Measurements from ENCODE around the gene CAPN1.
"Not testable (repeated sequence)": the region's sequence is repeated elsewhere in the genome, so short reads cannot be mapped to it uniquely, and the experiment has no call there.

Gene CAPN1

DNA sequence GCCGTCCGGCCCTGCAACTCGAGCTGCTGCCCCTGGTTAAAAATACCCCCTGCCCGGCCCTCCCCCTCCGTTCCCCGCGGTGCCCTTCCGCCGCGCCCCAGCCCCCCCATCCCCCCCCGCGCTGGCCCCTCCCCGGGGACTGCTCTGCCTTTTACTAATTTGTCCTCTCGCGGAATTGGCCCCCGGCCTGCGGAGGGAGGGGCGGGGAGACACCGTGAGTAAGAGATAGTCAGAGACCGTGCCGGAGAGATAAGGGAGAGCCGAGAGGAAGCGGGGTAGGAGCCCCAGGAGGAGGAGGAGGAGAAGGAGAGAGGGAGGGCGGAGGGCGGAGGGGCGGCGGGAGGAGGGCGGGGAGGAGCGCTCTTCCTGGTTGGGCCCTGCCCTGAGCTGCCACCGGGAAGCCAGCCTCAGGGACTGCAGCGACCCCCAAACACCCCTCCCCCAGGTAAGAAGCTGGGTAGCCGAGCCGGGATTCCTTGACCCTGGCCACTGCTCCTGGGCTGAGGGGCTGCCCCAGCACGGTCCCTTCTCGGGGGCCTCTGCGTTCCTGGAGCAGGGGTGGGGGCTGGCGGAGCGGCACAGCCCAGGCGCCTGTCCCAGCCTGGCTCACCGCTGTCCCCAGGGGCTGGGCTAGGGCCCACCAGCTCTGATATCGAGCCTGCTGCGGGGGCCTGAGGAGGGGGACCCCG lies at the start of gene CAPN1:
CAPN1 (plus strand) TSS at position 360 of the 689 bp plus-strand sequence. CDS start 774 bp downstream, outside the sequence.
- DNase-seq, result peak; percentile 71

DNA sequence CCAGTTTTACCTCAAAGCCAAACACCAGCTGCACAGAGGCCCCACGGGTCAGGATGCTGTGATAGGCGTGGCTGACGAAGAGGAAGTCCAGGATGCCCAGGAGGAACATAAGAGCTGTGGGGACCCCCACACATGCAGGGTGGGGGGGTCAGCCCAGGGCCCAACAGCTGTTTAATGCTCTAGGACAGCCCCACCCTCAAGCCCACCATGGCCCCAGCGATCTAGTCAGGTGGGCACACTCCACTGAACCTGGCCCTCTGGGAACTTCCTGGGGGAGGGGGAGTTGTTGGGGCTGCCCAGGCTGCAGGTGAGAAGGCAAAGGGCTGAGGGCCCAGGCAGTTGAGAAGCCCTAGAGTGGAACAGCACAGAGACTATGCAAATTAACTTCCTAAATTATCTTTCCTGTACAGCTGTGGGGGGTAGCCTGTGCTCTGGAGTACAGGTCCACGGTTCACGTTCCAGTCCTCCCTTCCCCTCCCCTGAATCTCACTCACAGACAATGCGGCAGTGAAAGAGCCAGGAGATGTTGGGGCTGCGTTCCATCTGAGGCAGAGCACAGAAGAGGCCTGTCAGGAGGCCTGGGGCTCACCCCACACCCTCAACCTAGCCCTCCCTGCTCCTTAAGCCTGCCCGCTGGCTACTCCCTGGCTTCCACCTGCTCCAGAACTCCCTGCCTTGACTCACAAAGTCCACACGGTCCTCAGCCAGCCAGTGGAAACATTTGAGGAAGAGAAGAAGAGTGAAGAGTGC lies 49.3 kb upstream of the CAPN1 start:
- no peak for DNase-seq

DNA sequence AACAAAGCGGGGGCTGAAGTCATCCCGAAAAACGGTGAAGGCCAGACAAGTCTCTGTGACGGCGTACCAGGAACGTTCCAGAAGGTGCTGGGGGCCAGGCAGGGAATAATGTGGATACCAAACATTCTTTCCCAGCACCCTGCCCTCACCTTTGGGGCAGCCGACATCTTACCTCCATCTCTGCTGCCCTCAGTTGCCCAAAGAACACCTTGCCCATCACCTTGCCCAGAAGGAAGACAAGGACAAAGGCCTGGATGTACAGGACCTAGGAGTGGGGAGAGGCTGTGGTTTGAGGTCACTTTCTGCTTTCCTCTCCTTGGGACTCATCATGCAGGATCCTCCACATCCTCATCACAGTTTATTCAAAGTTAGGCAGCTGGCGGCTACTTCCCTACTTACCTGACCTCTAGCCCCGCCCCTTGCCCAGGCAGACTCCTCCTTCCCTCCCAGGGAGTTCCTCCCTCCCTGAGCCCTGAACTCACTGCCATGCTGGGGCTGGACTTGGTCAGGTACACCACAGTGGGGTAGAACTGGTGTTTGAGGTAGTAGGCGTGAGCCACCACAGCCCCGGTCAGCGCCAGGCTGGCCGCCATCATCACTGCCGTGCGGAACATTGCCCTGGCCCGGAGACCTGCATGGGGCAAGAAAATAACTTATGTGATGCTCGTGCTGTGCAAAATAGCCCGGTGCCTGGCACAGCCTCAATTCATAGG lies 48.6 kb upstream of the CAPN1 start:
- no peak for DNase-seq

DNA sequence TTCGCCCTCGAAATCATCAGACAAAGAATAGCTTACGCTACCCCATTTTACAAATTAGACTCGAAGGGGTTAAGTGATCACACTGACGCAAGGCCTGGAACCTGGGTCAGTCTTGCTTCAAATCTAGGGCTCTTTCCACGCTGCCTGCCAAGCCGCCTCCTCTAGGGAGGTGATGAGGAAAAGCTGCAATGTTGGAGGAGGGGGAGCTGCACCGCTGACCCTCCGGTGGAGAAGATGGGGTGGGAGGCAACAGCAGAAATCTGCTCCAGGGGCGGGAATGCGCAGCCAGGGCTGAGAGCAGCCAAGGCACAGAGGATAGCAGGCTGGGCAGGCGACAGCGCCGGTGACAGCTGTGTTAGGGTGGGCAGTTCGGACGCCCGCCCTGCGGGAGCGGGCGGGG lies 48.0 kb upstream of the CAPN1 start:
- no peak for DNase-seq

DNA sequence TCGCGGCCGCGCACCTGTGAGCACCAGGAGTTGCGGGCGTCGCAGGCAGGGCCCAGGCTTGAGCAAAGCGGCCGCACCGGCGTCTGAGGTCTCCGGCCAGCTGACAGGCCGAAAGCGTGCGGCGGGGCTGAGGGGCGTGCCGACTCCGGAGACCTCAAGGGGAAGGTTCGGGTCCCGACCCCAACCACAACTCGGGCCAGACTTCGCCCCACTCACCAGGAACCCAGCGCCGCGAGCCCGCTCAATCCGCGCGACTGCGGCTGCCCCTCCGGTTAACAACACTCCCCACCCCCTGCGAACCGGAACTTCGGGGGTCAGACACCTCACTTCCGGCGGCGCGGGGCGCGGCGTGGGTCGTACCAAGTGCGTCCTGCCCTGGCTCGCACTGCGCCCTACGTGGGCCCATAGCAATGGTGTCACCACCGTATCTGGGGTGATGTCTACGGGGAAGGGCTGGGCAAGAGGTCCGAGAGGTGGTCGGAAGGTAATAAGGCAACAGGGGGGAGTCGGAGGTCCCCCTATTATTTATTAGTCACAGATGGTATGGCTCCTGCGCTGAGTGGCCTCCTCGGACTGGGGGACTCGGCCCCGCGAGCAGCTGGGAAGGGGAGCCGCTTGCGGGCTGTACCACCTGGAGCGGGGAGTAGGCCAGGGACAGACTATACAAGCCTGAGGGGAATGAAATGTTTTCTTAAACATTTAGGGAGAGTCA lies 47.3 kb upstream of the CAPN1 start, which contains the start of gene SYVN1:
SYVN1 (minus strand) TSS at position 280 of the 712 bp plus-strand sequence. CDS start 918 bp downstream, outside the sequence.
- DNase-seq, result peak; percentile 21

DNA sequence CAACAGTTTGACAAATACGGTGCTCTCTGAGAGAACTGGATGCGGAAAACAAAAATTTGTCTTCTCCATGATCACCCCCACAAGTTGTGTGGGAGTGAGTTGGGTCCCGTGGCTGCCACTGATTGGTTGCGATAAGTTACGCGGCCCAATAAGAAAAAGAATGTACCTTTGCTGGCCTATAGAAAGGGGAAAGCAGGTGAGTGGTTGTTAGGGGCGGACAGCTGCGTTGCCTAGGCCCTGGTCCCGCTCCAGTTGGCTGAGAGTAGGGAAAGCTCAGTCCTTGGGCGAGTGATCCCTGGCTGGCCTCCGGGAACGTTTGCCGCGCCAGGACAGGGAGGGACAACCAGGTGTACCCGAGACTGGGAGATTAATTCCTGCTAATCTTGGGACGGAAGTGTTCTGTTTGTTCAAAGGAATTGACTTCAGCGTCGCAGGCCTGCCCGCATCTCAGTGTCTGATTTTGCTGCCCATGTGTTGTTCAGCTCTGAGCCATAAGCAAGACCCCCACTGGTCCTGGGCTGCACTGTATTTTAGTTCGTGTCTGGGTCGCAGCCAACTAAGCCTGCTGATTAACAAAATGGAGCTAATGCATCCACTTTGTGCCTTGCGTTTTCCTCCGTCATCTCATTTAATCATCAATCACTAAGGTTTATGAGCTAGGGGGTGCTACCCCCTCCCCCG lies 46.6 kb upstream of the CAPN1 start:
- peak; percentile 84 for DNase-seq

DNA sequence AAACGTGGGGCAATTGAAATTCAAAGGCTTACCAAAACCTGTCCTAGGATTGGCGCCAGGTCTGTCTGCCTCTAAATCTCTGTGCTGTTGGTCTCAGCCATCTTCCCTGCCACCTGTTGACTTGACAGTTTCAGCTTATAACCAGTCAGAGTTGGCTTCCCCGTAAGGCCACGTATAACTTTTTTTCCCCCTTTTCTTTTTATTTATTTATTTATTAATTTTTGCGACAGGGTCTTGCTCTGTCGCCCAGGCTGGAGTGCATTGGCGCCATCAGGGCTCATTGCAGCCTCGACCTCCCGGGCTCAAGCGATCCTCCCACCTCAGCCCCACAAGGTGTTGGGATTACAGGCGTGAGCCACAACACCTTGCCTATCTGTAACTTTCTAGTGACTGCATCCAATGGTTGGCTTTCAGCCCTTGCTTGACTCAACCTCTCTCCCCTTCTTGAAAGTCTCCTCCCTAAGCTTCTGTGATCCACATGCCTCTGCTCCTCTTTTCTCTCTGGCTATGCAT lies 46.0 kb upstream of the CAPN1 start:
- no peak for DNase-seq

DNA sequence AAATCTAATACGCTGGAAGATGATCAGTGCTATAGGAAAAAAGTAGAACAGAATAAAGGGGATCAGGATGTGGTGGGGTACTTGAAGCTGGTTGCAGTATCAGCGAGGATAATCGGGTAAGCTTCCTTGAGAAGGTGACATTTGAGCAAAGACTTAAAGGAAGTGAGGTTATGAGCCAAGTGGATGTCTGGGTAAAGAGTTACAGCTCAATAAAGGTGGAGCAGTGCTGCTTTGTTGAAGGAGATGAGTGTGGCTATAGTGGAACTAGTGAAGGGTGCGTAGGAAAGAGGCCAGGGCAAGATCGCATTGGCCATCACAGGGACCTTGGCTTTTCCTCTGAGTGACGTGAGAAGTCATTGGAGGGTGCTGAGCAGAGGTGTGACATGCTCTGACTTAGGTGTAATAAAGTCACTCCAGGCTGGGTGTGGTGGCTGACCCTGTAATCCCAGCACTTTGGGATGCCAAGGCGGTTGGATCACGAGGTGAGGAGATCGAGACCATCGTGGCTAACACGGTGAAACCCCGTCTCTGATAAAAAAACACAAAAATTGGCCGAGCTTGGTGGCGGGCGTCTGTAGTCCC lies 45.1 kb upstream of the CAPN1 start:
- DNase-seq, result no peak

DNA sequence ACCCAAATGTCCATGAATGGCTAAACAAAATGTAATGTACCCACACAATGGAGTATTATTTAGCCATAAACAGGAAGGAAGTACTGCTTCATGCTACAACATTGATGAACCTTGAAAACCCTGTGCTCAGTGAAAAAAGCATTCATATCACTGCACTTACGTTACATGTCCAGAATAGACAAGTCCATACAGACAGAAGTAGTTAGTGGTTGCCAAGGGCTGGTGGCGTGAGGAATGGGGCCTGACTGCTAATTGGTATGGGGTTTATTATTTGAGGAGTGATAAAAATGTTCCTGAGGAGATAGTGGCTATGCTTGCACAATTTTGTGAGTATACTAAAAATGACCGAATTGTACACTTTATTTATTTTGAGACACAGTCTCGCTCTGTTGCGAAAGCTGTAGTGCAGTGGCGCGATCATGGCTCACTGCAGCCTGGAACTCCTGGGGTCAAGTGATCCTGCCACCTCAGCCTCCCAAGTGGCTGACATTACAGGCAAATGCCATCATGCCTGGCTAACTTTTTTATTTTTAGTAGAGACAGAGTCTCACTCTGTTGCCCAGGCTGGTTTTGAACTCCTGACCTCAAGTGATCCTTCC lies 39.7 kb upstream of the CAPN1 start:
- no peak for DNase-seq

DNA sequence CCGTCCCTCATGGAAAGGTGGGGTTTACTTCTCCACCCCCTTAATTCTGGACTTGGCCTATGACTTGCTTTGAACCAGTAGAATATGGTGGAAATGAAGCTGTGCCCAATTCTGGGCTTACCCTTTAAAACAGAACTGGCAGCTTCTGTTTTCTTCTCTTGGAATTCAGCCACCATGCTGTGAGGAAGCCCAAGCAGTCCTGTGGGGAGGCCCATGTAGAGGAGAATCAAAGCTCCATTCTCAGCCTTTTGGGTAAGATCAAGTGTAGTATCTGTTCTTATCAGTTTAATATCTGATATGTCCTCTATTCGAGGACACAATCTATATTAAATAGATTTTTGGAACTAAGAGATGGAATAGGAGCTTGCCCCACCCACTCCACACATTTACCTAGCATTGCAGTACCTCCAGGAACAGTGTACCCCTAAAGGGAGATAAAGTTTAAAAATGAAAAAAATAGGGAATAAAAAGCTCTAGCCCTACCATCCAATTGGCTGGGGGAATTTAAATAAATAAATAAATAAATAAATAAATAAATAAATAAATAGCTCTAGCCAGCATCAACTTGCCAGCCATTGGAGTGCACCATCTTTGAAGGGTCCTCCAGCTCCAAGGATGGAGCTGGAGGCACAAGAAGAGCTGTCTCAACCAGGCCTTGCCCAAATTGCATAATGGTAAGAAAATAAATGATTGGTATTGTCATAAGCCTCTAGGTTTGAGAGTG lies 34.2 kb upstream of the CAPN1 start:
- DNase-seq, result no peak

DNA sequence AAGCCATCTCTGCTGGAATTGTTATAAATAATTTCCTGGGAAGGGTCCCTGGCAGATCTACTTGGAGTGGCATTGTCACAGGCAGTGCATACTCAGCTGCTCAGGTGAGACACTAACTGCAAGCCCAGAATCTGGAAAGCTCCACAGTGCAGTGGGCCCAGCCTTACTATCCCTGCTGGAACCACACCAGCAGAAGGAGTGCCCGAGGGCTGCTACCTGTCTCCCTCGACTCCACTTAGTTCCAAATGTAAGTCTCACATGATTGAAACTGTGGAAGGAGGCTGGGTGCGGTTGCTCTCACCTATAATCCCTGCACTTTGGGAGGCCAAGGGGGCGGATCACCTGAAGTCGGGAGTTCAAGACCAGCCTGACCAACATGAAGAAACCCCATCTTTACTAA lies 33.1 kb upstream of the CAPN1 start:
- no peak for DNase-seq

DNA sequence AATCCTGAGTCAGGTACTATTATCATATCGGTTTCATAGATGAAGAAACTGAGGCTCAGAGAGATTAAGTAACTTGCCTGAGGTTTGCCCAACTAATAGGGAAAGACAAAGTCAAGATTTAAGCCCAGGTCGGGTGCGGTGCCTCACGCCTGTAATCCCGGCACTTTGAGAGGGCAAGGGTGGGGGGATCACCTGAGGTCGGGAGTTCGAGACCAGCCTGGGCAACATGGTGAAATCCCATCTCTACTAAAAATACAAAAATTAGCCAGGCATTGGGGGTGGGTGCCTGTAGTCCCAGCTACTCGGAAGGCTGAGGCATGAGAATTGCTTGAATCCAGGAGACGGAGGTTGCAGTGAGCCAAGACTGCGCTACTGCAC lies 31.6 kb upstream of the CAPN1 start:
- DNase-seq, result not testable (repeated sequence)

DNA sequence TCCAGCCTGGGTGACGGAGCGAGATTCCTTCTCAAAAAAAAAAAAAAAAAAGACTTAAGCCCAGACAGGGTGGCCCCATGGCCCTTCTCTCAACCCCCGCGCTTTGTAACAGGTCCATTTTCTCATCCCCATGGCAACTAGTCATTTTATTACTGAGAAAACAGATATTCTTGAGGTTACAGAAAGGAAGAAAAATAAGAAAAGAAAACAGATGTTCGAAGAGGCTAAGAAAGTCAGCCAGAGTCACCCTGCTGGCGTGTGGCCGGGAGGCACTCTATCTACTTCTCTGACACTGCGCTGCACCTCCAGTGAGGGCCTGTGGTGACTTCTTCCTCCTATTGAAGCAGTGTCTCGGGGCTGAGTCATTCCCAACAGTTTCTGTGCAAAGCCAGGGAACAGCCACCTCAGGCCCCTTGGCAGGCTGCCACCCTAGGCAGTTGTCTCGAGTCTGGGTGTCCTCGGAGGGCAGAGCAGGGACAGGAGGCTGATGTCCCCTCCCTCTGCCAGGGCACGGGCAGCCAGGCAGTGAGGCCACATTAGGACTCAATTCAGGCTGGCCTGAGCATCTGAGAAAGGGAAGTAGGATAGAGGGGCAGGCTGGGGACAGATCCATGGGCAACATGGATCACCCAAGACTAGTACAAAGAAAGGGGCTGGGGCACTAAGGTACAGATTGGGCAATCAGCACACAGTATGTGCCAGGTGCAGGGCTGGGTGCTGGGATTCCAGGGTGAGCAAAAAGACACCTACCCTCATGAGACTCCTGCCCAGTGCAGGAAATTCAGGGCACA lies 31.0 kb upstream of the CAPN1 start:
- DNase-seq, result peak; percentile 74

DNA sequence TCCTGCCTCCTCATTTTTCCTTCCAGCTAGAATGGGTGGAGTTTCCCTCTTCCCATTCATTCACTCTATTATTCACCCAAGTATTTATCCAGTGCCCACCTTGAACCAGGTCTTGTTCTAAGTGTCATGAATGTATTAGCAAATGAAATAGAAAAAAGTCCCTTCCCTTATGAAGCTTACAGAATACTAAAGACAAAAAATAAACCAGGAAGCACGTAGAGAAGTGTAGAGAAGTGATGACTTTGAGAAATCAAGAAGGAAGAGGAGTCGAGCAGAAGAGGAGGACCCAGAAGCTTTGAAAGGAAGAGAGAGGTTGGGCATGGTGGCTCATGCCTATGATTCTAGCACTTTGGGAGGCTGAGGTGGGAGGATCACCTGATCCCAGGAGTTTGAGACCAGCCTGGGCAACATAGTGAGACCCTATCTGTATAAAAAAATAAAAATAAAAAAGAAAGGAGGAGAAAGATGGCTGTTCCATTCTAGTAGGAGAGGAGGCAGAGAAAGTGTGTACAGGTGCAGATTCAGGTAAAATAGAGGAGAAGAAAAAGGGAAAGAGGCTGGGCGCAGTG lies 30.3 kb upstream of the CAPN1 start:
- no peak for DNase-seq

DNA sequence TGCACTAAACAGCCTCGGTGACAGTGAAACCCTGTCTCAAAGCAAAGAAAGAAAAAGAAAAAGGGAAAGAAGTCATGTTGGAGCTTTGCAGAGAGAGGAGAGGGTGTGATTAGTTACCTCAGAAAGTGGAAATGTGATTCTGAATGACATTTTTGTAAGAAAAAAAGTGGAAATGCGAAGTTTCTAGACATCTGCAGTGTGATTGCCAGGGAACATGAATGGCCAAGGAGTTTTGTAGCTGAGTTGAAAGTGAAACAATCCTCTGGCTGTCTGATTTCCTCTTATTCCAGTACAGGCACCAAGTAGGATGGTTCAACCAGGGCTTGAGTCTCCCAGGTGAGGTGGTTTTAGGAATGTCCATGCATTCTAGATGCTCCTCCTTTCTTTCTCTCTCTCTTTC lies 29.6 kb upstream of the CAPN1 start:
- no peak for DNase-seq

DNA sequence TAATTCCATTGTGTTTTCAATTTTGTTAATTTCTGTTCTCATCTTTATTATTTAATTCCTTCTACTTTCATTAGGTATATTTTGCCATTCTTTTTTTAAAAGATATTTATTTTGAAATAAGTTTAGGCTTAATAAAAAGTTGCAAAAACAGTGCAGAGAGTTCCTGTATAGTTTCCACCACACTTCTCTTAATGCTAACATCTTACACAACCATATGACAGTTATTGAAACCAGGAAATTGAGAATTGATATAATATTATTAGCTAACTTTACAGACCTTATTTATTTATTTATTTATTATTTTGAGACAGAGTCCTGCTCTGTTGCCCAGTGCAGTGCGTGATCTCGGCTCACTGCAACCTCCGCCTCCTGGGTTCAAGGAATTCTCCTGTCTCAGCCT lies 25.5 kb upstream of the CAPN1 start:
- no peak for DNase-seq

DNA sequence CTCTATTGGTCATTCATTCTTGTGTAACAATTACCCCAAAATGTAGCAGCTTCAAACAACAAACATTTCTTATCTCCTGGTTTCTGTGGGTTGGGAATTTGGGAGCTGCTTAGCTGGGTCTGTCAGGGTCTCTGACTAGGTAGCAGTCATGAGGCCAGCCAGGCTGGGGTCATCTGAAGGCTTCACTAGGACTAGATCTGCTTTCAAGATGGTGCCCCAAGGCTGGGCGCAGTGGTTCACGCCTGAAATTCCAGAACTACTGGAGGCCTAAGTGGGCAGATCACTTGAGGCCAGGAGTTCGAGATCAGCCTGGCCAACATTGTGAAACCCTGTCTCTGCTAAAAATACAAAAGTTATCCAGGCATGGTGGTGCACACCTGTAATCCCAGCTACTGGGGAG lies 24.8 kb upstream of the CAPN1 start:
- DNase-seq, result no peak

DNA sequence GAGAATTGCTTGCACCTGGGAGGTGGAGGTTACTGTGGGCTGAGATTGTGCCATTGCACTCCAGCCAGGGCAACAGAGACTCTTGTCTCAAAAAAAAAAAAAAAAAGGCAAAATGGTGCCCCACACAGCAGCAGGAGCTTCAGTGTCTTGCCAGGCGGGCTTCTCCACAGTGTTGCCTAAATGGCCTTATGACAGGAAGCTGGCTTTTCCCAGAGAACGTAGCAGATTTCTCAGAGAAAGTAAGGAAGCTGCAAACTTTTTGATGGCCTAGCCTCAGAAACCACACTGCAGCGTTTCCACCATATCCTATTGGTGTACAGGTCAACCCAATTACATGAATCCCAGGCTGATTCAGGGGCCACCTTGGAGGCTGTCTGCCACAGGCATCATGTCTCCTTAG lies 24.4 kb upstream of the CAPN1 start:
- no peak for DNase-seq

DNA sequence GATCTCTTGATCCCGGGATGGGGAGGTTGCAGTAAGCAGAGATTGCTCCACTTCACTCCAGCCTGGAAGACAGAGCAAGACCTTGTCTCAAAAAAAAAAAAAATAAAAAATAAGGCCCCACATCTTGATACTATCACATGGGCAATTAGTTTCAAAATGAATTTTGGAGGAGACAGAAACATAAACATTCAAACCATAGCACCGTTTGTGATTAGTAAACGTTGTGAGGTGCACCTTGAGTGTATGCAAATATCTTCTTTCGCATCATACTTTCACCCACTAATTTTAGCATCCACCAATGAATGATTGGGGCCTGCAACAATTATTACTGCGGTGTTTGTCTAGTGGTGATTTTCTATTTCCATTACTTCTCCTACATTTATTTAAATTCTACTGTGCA lies 22.7 kb upstream of the CAPN1 start:
- DNase-seq, result no peak

DNA sequence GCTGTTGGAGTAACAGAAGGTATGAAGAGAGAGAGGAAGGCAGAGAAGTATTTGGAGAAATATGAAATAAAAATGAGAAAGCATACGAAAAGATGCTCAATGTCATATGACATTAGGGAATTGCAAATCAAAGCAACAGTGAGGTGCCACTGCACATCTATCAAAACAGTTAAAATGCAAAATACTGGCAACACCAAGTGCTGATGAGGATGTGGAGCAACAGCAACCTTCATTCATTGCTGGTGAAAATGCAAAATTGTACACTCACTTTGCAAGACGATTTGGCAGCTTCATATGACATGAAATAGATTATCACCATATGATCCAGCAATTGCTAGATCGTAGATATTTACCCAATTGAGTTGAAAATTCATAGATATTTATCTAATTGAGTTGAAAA lies 21.1 kb upstream of the CAPN1 start:
- DNase-seq, result no peak

Measured in SIG-M5 (cell line).